ENCODE results near the gene THSD4. TPM values are rescaled to one million over a fixed set of nuclear protein-coding genes. Genes with fewer than 3 reads are reported as not detected.

THSD4 gene
- total RNA-seq, 6 experiments from 2014 or later = 5.2 to 21.8 (median 13.7) TPM

DNA sequence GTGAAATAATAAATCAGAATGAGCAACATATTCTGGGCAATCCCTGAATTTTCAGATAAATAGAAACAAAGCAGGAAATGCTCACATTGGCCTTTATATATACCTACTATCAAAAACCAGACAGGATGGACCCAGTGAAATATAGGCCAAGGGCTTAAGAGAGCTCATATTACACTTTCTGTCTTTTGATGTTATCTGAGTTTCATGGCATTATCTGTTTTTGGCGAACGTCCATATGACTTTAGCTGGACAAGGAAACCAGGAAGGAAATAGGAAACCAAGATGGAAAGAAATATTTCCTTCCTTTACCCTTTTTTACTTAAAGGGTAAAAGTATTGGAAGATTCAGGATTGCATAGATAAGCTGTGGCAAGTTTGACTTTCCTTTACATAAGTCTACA lies 274.8 kb downstream of the THSD4 start:
- no peaks in the 10 kb centered on the region for H3K27me3 ChIP-seq
- ATAC-seq = no peak
- TF ChIP-seq, protein P1, sequence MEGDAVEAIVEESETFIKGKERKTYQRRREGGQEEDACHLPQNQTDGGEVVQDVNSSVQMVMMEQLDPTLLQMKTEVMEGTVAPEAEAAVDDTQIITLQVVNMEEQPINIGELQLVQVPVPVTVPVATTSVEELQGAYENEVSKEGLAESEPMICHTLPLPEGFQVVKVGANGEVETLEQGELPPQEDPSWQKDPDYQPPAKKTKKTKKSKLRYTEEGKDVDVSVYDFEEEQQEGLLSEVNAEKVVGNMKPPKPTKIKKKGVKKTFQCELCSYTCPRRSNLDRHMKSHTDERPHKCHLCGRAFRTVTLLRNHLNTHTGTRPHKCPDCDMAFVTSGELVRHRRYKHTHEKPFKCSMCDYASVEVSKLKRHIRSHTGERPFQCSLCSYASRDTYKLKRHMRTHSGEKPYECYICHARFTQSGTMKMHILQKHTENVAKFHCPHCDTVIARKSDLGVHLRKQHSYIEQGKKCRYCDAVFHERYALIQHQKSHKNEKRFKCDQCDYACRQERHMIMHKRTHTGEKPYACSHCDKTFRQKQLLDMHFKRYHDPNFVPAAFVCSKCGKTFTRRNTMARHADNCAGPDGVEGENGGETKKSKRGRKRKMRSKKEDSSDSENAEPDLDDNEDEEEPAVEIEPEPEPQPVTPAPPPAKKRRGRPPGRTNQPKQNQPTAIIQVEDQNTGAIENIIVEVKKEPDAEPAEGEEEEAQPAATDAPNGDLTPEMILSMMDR (IDR thresholded peaks at IDR 0.05) = no peak
- no peak for TF ChIP-seq POLR2A (IDR thresholded peaks at IDR 0.05)
- peaks cover 0 to 9% (median 2%) of the 10 kb centered on the region in 4 donors for H3K4me1 ChIP-seq
- no peaks in the 10 kb centered on the region for H3K9me3 ChIP-seq
- WGBS (ENCODE audit: insufficient coverage, low coverage, low lambda C conversion rate, missing lambda C conversion rate) = 50% methylated on average over 2 of the region's 2 CpGs
- intact Hi-C loops (cut with DNase I) = no loop called here
- H3K4me3 ChIP-seq = no peak overlapping the region
- DNase-seq = no peak
- no peaks in the 10 kb centered on the region for H3K36me3 ChIP-seq
- no peak overlapping the region for H3K27ac ChIP-seq

DNA sequence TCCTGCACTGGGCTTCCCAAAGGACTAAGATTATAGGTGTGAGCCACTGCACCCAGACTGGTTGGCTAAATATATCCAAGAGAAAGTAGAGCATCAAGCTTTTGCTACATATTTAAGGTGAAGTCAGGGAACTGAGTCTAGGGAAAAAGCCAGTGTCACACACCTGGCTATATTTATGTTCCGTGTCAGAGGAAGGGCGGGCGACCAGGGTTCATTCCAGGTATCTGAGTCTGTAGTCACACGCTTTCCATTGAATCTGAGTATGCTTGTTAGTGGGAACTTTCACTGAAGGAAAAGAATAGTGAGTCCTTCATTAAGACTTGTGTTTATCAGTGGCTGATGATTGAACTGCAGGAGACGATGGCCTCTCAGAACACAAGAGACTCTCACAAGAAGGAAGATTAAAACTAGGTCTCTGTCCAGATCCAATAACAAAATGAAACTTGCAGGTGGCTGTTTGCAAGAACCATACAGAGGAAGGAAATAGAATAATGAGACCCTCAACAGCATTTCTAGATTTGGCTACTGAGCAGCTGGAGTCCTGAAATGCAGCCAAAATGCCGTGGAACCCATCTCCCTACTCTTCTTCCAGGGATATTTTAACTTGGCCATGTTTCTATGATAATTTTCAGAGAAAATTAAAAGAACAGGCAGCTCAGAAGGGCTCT lies 276.3 kb downstream of the THSD4 start:
- intact Hi-C loops (cut with DNase I) = no loop called here
- H3K27me3 ChIP-seq = no peaks in the 10 kb centered on the region
- no peak overlapping the region for H3K4me3 ChIP-seq
- ATAC-seq (no peak), DNase-seq (no peak)
- H3K27ac ChIP-seq = no peak overlapping the region
- H3K9me3 ChIP-seq = no peaks in the 10 kb centered on the region
- H3K4me1 ChIP-seq = peaks cover 0 to 5% (median 0%) of the 10 kb centered on the region in 4 donors
- no peaks in the 10 kb centered on the region for H3K36me3 ChIP-seq
- no peak for TF ChIP-seq POLR2A (IDR thresholded peaks at IDR 0.05)
- TF ChIP-seq, protein P1 (IDR thresholded peaks at IDR 0.05) = no peak
- 77% methylated on average over 5 of the region's 6 CpGs for WGBS (ENCODE audit: insufficient coverage, low coverage, low lambda C conversion rate, missing lambda C conversion rate)

DNA sequence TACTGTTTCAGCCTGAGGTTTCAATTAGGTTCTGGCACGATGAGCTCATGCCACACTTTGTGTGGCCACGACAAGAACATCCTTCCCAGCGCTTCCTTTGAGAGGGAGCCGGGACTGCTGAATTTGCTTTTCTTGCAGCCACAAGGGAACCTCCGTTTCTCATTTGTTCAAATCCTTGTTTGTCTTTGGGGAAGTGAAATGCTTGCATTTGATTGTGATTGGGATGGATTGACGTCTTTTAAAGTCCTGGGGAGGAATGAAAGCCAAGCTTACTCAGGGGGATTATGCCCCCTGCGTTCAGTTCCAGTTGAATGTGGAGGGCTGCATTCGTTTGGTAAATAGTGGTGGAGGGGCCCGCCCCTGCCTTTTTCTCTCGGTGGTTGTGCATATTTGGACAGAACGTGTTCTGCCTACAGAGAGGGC lies 277.6 kb downstream of the THSD4 start:
- ATAC-seq = no peak
- TF ChIP-seq, protein P1 (IDR thresholded peaks at IDR 0.05) = no peak
- no peak for TF ChIP-seq POLR2A (IDR thresholded peaks at IDR 0.05)
- Histone ChIP-seq H3K4me3 (no peak overlapping the region), H3K27me3 (no peaks in the 10 kb centered on the region), H3K4me1 (peaks cover 0 to 15% (median 3%) of the 10 kb centered on the region in 4 donors), H3K27ac (no peak overlapping the region), H3K36me3 (no peaks in the 10 kb centered on the region), H3K9me3 (no peaks in the 10 kb centered on the region)
- 69% methylated on average over 8 of the region's 11 CpGs for WGBS (ENCODE audit: insufficient coverage, low coverage, low lambda C conversion rate, missing lambda C conversion rate)
- DNase-seq = no peak
- intact Hi-C loops (cut with DNase I) = no loop called here

- Histone ChIP-seq H3K9me3 (no peaks in the 10 kb centered on the region), H3K4me1 (peaks cover 0 to 15% (median 3%) of the 10 kb centered on the region in 4 donors), H3K4me3 (no peak overlapping the region), H3K27me3 (no peaks in the 10 kb centered on the region), H3K27ac (no peak overlapping the region), H3K36me3 (no peaks in the 10 kb centered on the region)
- TF ChIP-seq, protein P1 (IDR thresholded peaks at IDR 0.05) = no peak
- TF ChIP-seq POLR2A (IDR thresholded peaks at IDR 0.05) = no peak
- intact Hi-C loops (cut with DNase I) = no loop called here
- ATAC-seq (no peak), DNase-seq (no peak)
- WGBS (ENCODE audit: insufficient coverage, low coverage, low lambda C conversion rate, missing lambda C conversion rate) = 96% methylated on average over 3 of the region's 3 CpGs
These were observed 278.1 kb downstream of the THSD4 start for GRCh38 chr15:71393383-71393782.
